Frontal cortex (tissue), 4 donors: Measurements from ENCODE around the gene SRD5A1. TPM values are rescaled to one million over a fixed set of nuclear protein-coding genes. Genes with fewer than 3 reads are reported as not detected.

Experiments
- DNase-seq, 2 donors: peaks; one replicate each; pipeline ENCODE4 v3.0.0; 2012; ENCODE audit warnings: low spot score in 2 of 2
- FAIRE-seq: peaks from 2 replicates; lab custom pipeline; 2012; peaks lifted over from hg19 to GRCh38; lab: Jason Lieb, UNC
- total RNA-seq: library from RNA; depleted of rRNA; stranded (reverse); fragments of >200 nt; gene quantifications from one replicate; pipeline ENCODE4 v1.2.3, GENCODE V29; 2014
- donor health status: control.
- donor health status: control.
- donor health status: control.

The SRD5A1 gene
- total RNA-seq, result 44.0 TPM

- FAIRE-seq (no peak), DNase-seq (peak; percentile 99)
Observed at GRCh38 chr5:6632888-6633468, at the start of gene SRD5A1, which contains the start of gene NSUN2. TSS of gene SRD5A1 (plus strand) at chr5:6633440. CDS start at chr5:6633577, 137 bp downstream. TSS of gene NSUN2 (minus strand) at chr5:6633044. CDS start at chr5:6632979, 65 bp downstream.

GRCh38 chr5:6584101-6584645 lies 49.1 kb upstream of the SRD5A1 start:
- no peak for FAIRE-seq

GRCh38 chr5:6584727-6585126 lies 48.5 kb upstream of the SRD5A1 start:
- DNase-seq, result no peak
- no peak for FAIRE-seq

More at GRCh38 chr5:6584101-6584645, 49.1 kb upstream of the SRD5A1 start:
- no peak for DNase-seq

GRCh38 chr5:6585168-6585567 lies 48.1 kb upstream of the SRD5A1 start:
- DNase-seq (no peak), FAIRE-seq (no peak)

- FAIRE-seq (no peak), DNase-seq (no peak)
Observed at GRCh38 chr5:6585939-6586646, 47.1 kb upstream of the SRD5A1 start.

- FAIRE-seq, result no peak
Observed at GRCh38 chr5:6586647-6587042, 46.6 kb upstream of the SRD5A1 start.

GRCh38 chr5:6587171-6587570 lies 46.1 kb upstream of the SRD5A1 start:
- DNase-seq (no peak), FAIRE-seq (no peak)

More at GRCh38 chr5:6586647-6587042, 46.6 kb upstream of the SRD5A1 start:
- no peak for DNase-seq

GRCh38 chr5:6590581-6590980 lies 42.7 kb upstream of the SRD5A1 start:
- FAIRE-seq, result no peak

GRCh38 chr5:6591671-6592288 lies 41.5 kb upstream of the SRD5A1 start:
- DNase-seq (no peak), FAIRE-seq (no peak)

More at GRCh38 chr5:6590581-6590980, 42.7 kb upstream of the SRD5A1 start:
- no peak for DNase-seq

GRCh38 chr5:6592601-6593000 lies 40.6 kb upstream of the SRD5A1 start:
- FAIRE-seq (no peak), DNase-seq (no peak)

GRCh38 chr5:6593148-6594016 lies 39.9 kb upstream of the SRD5A1 start:
- DNase-seq (no peak), FAIRE-seq (no peak)

GRCh38 chr5:6594066-6594465 lies 39.2 kb upstream of the SRD5A1 start:
- no peak for DNase-seq
- no peak for FAIRE-seq

GRCh38 chr5:6595405-6595804 lies 37.8 kb upstream of the SRD5A1 start:
- DNase-seq (no peak), FAIRE-seq (no peak)

- no peak for FAIRE-seq
- DNase-seq, result no peak
Observed at GRCh38 chr5:6596388-6596787, 36.9 kb upstream of the SRD5A1 start.

GRCh38 chr5:6597557-6597956 lies 35.7 kb upstream of the SRD5A1 start:
- no peak for DNase-seq
- no peak for FAIRE-seq

- DNase-seq, result no peak
- no peak for FAIRE-seq
Observed at GRCh38 chr5:6598351-6598900, 34.8 kb upstream of the SRD5A1 start.

GRCh38 chr5:6599739-6600138 lies 33.5 kb upstream of the SRD5A1 start:
- FAIRE-seq (no peak), DNase-seq (no peak)

- FAIRE-seq (no peak), DNase-seq (no peak)
Observed at GRCh38 chr5:6601271-6601670, 32.0 kb upstream of the SRD5A1 start.

GRCh38 chr5:6601816-6602215 lies 31.4 kb upstream of the SRD5A1 start:
- FAIRE-seq (no peak), DNase-seq (no peak)

GRCh38 chr5:6602441-6602840 lies 30.8 kb upstream of the SRD5A1 start:
- DNase-seq (no peak), FAIRE-seq (no peak)
